Stomach (tissue), 9 donors: ENCODE data around the gene FADS6. TPM values are rescaled to one million over a fixed set of nuclear protein-coding genes. Genes with fewer than 3 reads are reported as not detected.

Source experiments
- DNase-seq, 2 donors: peaks; one replicate each; pipeline versions ENCODE4 v3.0.0 to v3.0.0-alpha.2; 2013 to 2019
- H3K27ac ChIP-seq, 5 donors: fragments of 200-600 bp in 4 of 5; sonication (generic) in 4 of 5; one replicate each; pipeline ENCODE4 v1.5.1; 2013 to 2019; ENCODE audit warnings: mild to moderate bottlenecking in 1 of 5, moderate library complexity in 1 of 5
- H3K27me3 ChIP-seq, 3 donors: fragments of 200-600 bp; sonication (generic); one replicate each; pipeline ENCODE4 v1.5.1; 2017 to 2019; ENCODE audit warnings: mixed run types in 1 of 3
- H3K36me3 ChIP-seq, 4 donors: fragments of 200-600 bp; sonication (generic); 1 replicate in 3 of 4; 2 replicates in 1 of 4; pipeline ENCODE4 v1.5.1; 2016 to 2019
- H3K4me1 ChIP-seq, 4 donors: fragments of 200-600 bp; sonication (generic); one replicate each; pipeline ENCODE4 v1.5.1; 2016 to 2019
- H3K4me3 ChIP-seq, 4 donors: fragments of 200-600 bp; sonication (generic) in 3 of 4; one replicate each; pipeline ENCODE4 v1.5.1; 2016 to 2019; ENCODE audit warnings: mild to moderate bottlenecking in 1 of 4
- H3K9me3 ChIP-seq, 4 donors: fragments of 200-600 bp; sonication (generic); one replicate each; pipeline ENCODE4 v1.5.1; 2016 to 2019
- EP300 ChIP-seq: sonication (generic); formaldehyde crosslinking; IDR thresholded peaks from one replicate; pipeline ENCODE4 v1.6.1; 2017; ENCODE audit warnings: antibody characterized with exemption
- POLR2A ChIP-seq, 4 donors: fragments of 450-650 bp; IDR thresholded peaks; one replicate each; pipeline ENCODE4 v1.6.1; 2016; ENCODE audit warnings: antibody characterized with exemption in 4 of 4, control low read depth in 2 of 4, mild to moderate bottlenecking in 1 of 4, moderate library complexity in 1 of 4
- POLR2AphosphoS5 ChIP-seq, 3 donors: sonication (generic); formaldehyde crosslinking; IDR thresholded peaks; one replicate each; pipeline ENCODE4 v1.6.1; 2016; ENCODE audit warnings: antibody characterized with exemption in 3 of 3
- WGBS, 5 donors: extraction: QIAGEN DNeasy Blood & Tissue Kit in 3 of 5; methylation state at CpG; one replicate each; pipeline versions ENCODE4 v1.1.5 to v1.1.7; 2013 to 2018; 5-methylcytosine and 5-hydroxymethylcytosine counted together
- intact Hi-C: fragments of 100-400 bp; cut with DNase I; formaldehyde crosslinking; loops from one replicate; pipeline ENCODE4 v1.15.1; 2023; ENCODE audit warnings: low total_unique reads
- polyA plus RNA-seq, 3 donors: library from polyadenylated mRNA; stranded (reverse); fragments of 200-250 nt; gene quantifications; one replicate each; pipeline ENCODE4 v1.2.3, GENCODE V29; 2013
- total RNA-seq, 5 donors: library from RNA; depleted of rRNA; stranded (reverse); fragments of >200 nt; gene quantifications; one replicate each; pipeline versions ENCODE4 v1.1.0 to v1.2.3, GENCODE V29; 2014 to 2016
- TF ChIP-seq, protein P1 (sequence below), 7 experiments: fragments of 450-650 bp in 4 of 7; fragments of 200-600 bp in 3 of 7; sonication (generic) in 3 of 7; IDR thresholded peaks; one replicate each; pipeline ENCODE4 v1.5.1; 2016 to 2019; ENCODE audit warnings: antibody characterized with exemption in 7 of 7, control low read depth in 2 of 7, mild to moderate bottlenecking in 1 of 7
- donor health status: healthy with polysubstance abuse.
- donor health status: Bipolar disorder and iron deficiency.
- donor health status: healthy.

FADS6 gene
- total and polyA plus RNA-seq, 8 donors = 0.50 to 1.8 TPM; not detected in 6

DNA sequence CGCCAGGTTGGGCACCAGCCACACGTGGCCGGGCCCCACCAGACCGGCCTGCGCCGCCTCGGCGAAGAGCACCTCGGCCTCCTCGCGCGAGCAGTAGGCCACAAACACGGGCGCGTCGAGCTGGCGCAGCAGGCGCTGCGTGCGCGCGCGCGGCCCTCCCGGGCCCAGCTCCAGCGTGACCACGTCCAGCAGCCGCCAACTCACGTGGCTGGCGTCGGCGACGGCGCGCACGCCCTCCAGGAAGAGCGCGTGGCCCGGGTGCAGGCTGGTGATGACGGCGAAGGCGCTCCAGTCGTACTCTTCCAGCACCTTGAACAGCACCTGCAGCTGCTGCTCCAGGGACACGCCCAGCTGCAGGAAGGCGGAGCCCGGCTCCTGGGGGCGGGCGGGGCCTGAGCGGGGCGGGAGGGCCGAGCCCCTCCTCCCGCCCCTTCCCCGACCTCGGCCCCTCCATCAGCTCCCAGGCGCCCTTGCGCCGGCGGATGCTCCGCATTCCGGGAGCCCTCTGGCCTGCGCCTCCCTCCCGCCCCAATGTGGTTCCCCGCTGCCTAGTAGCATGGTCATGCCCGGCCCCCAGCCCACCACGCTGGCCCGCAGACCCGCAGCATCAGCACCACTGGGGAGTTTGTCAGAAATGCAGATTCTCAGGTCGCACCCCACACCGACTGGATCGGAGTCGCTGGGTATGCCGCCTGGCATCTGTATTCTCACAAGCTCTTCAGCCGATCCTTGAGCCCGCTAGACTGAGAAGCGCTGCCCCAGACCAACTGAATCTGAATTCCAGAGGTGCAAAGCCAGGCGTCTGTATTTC is 41.0 kb downstream of the FADS6 start:
- TF ChIP-seq POLR2A (IDR thresholded peaks at IDR 0.05) = no peak
- no peak for TF ChIP-seq EP300
- TF ChIP-seq, protein P1, sequence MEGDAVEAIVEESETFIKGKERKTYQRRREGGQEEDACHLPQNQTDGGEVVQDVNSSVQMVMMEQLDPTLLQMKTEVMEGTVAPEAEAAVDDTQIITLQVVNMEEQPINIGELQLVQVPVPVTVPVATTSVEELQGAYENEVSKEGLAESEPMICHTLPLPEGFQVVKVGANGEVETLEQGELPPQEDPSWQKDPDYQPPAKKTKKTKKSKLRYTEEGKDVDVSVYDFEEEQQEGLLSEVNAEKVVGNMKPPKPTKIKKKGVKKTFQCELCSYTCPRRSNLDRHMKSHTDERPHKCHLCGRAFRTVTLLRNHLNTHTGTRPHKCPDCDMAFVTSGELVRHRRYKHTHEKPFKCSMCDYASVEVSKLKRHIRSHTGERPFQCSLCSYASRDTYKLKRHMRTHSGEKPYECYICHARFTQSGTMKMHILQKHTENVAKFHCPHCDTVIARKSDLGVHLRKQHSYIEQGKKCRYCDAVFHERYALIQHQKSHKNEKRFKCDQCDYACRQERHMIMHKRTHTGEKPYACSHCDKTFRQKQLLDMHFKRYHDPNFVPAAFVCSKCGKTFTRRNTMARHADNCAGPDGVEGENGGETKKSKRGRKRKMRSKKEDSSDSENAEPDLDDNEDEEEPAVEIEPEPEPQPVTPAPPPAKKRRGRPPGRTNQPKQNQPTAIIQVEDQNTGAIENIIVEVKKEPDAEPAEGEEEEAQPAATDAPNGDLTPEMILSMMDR (IDR thresholded peaks at IDR 0.05) = no peak
- no peak for TF ChIP-seq POLR2AphosphoS5 (IDR thresholded peaks at IDR 0.05)
- H3K36me3 ChIP-seq = no peaks in the 10 kb centered on the region
- intact Hi-C loops = no loop called here

DNA sequence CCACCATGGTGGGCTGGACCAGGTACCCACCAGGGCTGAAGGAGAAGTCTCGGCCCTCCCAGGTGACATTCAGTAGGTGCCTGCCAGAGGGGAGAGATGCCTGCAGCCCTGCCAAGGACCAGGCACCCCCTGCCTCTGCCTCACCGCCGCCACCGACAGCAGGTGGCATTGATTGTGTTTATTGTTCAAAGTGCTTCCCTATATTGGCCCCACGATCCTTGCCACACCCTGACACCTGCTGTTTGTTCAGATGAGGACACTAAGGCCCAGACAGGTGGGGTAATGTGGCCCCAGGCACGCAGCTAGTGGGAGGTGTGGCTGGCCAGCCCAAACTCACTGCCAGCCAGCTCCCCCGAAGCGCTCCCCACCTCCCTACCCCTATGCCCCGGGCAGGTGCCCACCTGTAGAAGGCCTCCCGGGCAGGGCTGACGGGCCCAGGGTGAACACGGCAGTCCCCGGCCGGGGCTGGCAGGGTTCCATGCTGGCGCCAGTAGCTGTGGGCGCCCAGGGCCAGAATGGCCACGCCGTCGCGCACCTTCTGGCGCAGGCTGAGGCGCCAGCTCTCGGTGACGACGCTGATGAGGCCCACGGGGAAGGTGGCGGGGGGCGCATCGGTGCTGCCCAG is 41.7 kb downstream of the FADS6 start:
- DNase-seq = no peak
- TF ChIP-seq EP300 = no peak
- TF ChIP-seq POLR2AphosphoS5 (IDR thresholded peaks at IDR 0.05) = no peak
- TF ChIP-seq, protein P1 (IDR thresholded peaks at IDR 0.05) = no peak
- TF ChIP-seq POLR2A (IDR thresholded peaks at IDR 0.05) = no peak
- peaks cover 13 to 75% (median 63%) of the 10 kb centered on the region in 3 donors for H3K27me3 ChIP-seq
- H3K27ac ChIP-seq = no peak overlapping the region
- peak overlapping the region in 1 of 4 donors; percentile 15 for H3K4me3 ChIP-seq
- H3K4me1 ChIP-seq = peaks cover 9 to 14% (median 10%) of the 10 kb centered on the region in 4 donors
- 53 to 66% (median 61%) methylated on average over 4 to 29 of the region's 29 CpGs for WGBS, 5 donors
- intact Hi-C loops = no loop called here
- no peaks in the 10 kb centered on the region for H3K36me3 ChIP-seq
- peaks cover 0 to 5% (median 0%) of the 10 kb centered on the region in 4 donors for H3K9me3 ChIP-seq

More for the DNA sequence above, 41.0 kb downstream of the FADS6 start:
- Histone ChIP-seq H3K27me3 (peaks cover 13 to 83% (median 63%) of the 10 kb centered on the region in 3 donors), H3K4me1 (peaks cover 9 to 14% (median 10%) of the 10 kb centered on the region in 4 donors), H3K4me3 (peak overlapping the region in 1 of 4 donors; percentile 15), H3K27ac (no peak overlapping the region), H3K9me3 (peaks cover 0 to 5% (median 0%) of the 10 kb centered on the region in 4 donors)
- 7 to 29% (median 15%) methylated on average over 28 to 75 of the region's 76 CpGs for WGBS, 5 donors
- peak in 1 of 2 donors; percentile 83 for DNase-seq

DNA sequence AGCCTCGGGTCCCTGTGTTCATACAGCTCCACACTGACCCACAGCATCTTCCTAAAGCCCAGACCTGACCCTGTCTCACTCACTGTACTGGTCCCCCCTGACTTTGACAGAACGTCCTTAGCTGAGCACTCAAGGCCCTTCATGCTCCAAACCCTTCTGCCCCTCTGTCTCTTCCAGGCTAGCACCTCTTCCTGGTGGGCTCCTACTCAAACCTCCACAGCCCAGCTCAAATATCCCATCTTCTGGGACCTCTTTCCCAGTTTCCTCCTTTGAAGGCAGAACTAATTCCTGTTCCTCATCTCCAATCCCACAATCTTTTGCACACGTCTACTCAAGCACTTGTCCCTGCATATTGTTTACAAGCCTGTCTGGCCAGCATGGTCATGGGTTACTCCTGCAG is 42.5 kb downstream of the FADS6 start:
- Histone ChIP-seq H3K27ac (no peak overlapping the region), H3K4me1 (peaks cover 9 to 14% (median 10%) of the 10 kb centered on the region in 4 donors), H3K9me3 (peaks cover 0 to 5% (median 0%) of the 10 kb centered on the region in 4 donors), H3K27me3 (peaks cover 13 to 67% (median 61%) of the 10 kb centered on the region in 3 donors), H3K4me3 (no peak overlapping the region), H3K36me3 (no peaks in the 10 kb centered on the region)
- WGBS, 5 donors = 51 to 63% (median 54%) methylated on average over 3 of the region's 3 CpGs
- intact Hi-C loops = no loop called here
- no peak for DNase-seq
- TF ChIP-seq POLR2A (IDR thresholded peaks at IDR 0.05) (no peak), POLR2AphosphoS5 (IDR thresholded peaks at IDR 0.05) (no peak), EP300 (no peak)
- TF ChIP-seq, protein P1 (IDR thresholded peaks at IDR 0.05) = no peak

DNA sequence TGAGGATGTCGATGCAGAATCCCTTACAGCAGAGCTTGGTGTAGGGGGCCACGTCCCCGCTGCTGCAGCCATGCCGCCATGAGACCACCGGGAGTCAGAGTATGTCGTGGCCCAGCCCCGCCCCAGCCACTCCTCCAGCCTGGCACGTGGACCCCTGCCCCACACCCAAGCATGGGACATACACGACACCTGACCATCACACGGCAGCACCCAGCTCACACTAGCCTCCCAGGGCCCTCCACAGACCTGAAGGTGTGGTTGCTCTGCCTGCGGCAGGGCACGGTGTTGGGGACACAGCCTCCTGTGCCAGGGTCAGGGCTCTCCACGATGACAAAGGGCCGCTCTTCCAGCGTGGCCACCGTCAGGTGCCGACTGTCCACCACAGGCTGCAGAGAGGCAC is 43.1 kb downstream of the FADS6 start:
- 81 to 88% (median 84%) methylated on average over 13 to 17 of the region's 17 CpGs for WGBS, 5 donors
- no peak overlapping the region for H3K4me3 ChIP-seq

More for the DNA sequence above, 43.1 kb downstream of the FADS6 start:
- H3K27me3 ChIP-seq = peaks cover 13 to 61% (median 54%) of the 10 kb centered on the region in 3 donors
- H3K9me3 ChIP-seq = peaks cover 0 to 5% (median 0%) of the 10 kb centered on the region in 4 donors
- no peak overlapping the region for H3K27ac ChIP-seq
- no peaks in the 10 kb centered on the region for H3K36me3 ChIP-seq
- peaks cover 9 to 14% (median 10%) of the 10 kb centered on the region in 4 donors for H3K4me1 ChIP-seq
- no peak for DNase-seq
- intact Hi-C loops = no loop called here
- TF ChIP-seq POLR2A (IDR thresholded peaks at IDR 0.05) = no peak
- TF ChIP-seq EP300 = no peak
- TF ChIP-seq, protein P1 (IDR thresholded peaks at IDR 0.05) = no peak
- no peak for TF ChIP-seq POLR2AphosphoS5 (IDR thresholded peaks at IDR 0.05)
